ENCODE results near the gene MCM6. TPM values are rescaled to one million over a fixed set of nuclear protein-coding genes. Genes with fewer than 3 reads are reported as not detected.

Gene MCM6
- polyA plus RNA-seq, 3 donors: 1.3 to 2.2 (median 1.7) TPM

DNA sequence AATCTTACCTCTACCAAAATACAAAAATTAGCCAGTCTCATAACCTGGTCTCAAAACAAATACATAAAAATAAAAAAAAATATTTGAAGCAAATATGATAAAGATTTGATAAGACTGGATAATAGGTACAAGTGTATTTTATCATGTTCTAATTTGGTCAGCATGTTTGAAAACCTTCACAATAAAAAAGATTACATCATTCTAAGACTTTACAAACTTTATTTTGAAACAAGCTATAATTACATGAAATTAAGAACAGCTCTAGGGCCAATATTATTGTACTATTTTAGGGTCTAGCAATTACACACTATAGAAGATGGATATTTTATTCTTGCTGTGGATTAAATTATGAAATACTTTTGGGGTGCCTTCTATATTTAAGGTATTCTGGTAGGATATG, 29.4 kb upstream of the MCM6 start:
- Mint-ChIP-seq H3K9me3 (no peaks in the 10 kb centered on the region), H3K4me3 (no peak overlapping the region), H3K27me3 (ENCODE audit: low read depth in 3 of 3) (no peaks in the 10 kb centered on the region), H3K27ac (no peak overlapping the region), H3K4me1 (no peaks in the 10 kb centered on the region), H3K36me3 (peaks cover 51 to 63% of the 10 kb centered on the region in 2 donors)
- no peak for DNase-seq
- no peak overlapping the region for H2AFZ ChIP-seq (ENCODE audit: insufficient read depth, low read depth, low read length, poor library complexity, severe bottlenecking)
- no peaks in the 10 kb centered on the region for H4K20me1 ChIP-seq (ENCODE audit: insufficient read depth, low read length)
- TF ChIP-seq, protein P1, sequence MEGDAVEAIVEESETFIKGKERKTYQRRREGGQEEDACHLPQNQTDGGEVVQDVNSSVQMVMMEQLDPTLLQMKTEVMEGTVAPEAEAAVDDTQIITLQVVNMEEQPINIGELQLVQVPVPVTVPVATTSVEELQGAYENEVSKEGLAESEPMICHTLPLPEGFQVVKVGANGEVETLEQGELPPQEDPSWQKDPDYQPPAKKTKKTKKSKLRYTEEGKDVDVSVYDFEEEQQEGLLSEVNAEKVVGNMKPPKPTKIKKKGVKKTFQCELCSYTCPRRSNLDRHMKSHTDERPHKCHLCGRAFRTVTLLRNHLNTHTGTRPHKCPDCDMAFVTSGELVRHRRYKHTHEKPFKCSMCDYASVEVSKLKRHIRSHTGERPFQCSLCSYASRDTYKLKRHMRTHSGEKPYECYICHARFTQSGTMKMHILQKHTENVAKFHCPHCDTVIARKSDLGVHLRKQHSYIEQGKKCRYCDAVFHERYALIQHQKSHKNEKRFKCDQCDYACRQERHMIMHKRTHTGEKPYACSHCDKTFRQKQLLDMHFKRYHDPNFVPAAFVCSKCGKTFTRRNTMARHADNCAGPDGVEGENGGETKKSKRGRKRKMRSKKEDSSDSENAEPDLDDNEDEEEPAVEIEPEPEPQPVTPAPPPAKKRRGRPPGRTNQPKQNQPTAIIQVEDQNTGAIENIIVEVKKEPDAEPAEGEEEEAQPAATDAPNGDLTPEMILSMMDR (IDR thresholded peaks at IDR 0.05): no peak
- no peak overlapping the region for H3K4me3 ChIP-seq (replicated peaks in 1 of 3; ENCODE audit: low read depth in 2 of 3, low read length in 3 of 3)
- H3K4me1 ChIP-seq (ENCODE audit: control insufficient read depth in 1 of 2, insufficient read depth in 2 of 2, low read length in 2 of 2): no peaks in the 10 kb centered on the region
- H3K27ac ChIP-seq (ENCODE audit: low read depth in 1 of 2, low read length in 2 of 2): no peak overlapping the region
- no peaks in the 10 kb centered on the region for H3K27me3 ChIP-seq (ENCODE audit: control insufficient read depth in 2 of 2, insufficient read depth in 2 of 2, low read length in 2 of 2)
- no peak overlapping the region for H3K9ac ChIP-seq (ENCODE audit: insufficient read depth, low read length, poor library complexity, severe bottlenecking)
- H3K36me3 ChIP-seq (replicated peaks in 1 of 2; ENCODE audit: control insufficient read depth in 1 of 2, insufficient read depth in 2 of 2, low read length in 2 of 2): peaks cover 32 to 56% of the 10 kb centered on the region in 2 donors
- no peaks in the 10 kb centered on the region for H3K79me2 ChIP-seq (ENCODE audit: insufficient read depth, low read length)
- no peaks in the 10 kb centered on the region for H3K9me3 ChIP-seq (replicated peaks in 1 of 2; ENCODE audit: control insufficient read depth in 1 of 2, insufficient read depth in 1 of 2, low read length in 2 of 2)
- intact Hi-C loops (cut with micrococcal nuclease): no loop called here
- H3K4me2 ChIP-seq (replicated peaks; ENCODE audit: extremely low read depth, low read length, poor library complexity, severe bottlenecking): no peak overlapping the region

DNA sequence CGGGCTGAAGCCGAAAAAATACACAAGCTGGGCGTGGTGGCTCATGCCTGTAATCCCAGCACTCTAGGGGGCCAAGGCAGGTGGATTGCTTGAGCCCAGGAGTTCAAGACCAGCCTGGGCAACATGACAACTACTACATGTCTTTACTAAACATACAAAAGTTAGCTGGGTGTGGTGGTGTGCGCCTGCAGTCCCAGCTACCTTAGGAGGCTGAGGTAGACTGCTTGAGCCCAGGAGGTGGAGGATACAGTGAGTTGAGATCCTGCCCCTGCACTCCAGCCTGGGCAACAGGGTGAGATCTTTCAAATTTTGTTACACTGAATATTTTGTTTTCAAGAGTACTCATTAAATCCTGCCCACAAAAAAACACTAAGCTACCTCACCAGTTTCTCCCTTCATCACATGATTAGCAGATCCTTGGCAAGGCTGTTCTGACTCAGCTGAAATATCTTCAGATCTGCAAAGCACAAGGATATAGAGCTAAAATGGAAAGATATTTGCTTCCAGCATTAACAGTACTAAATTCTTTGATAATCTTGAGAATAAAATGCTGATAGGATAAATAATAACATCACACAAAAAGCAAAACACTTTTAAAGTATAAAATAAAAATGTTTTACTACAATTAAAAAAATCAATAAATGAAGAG, 28.2 kb upstream of the MCM6 start:
- Histone ChIP-seq H3K27me3 (ENCODE audit: control insufficient read depth in 2 of 2, insufficient read depth in 2 of 2, low read length in 2 of 2) (no peaks in the 10 kb centered on the region), H3K4me2 (replicated peaks; ENCODE audit: extremely low read depth, low read length, poor library complexity, severe bottlenecking) (no peak overlapping the region), H3K79me2 (ENCODE audit: insufficient read depth, low read length) (no peaks in the 10 kb centered on the region), H3K4me3 (replicated peaks in 1 of 3; ENCODE audit: low read depth in 2 of 3, low read length in 3 of 3) (no peak overlapping the region), H3K4me1 (ENCODE audit: control insufficient read depth in 1 of 2, insufficient read depth in 2 of 2, low read length in 2 of 2) (no peaks in the 10 kb centered on the region), H4K20me1 (ENCODE audit: insufficient read depth, low read length) (no peaks in the 10 kb centered on the region), H3K9me3 (replicated peaks in 1 of 2; ENCODE audit: control insufficient read depth in 1 of 2, insufficient read depth in 1 of 2, low read length in 2 of 2) (no peaks in the 10 kb centered on the region), H3K27ac (ENCODE audit: low read depth in 1 of 2, low read length in 2 of 2) (no peak overlapping the region), H3K9ac (ENCODE audit: insufficient read depth, low read length, poor library complexity, severe bottlenecking) (no peak overlapping the region), H3K36me3 (replicated peaks in 1 of 2; ENCODE audit: control insufficient read depth in 1 of 2, insufficient read depth in 2 of 2, low read length in 2 of 2) (peaks cover 21 to 44% of the 10 kb centered on the region in 2 donors), H2AFZ (ENCODE audit: insufficient read depth, low read depth, low read length, poor library complexity, severe bottlenecking) (no peak overlapping the region)
- peaks cover 46 to 57% of the 10 kb centered on the region in 2 donors for H3K36me3 Mint-ChIP-seq
- 100% methylated on average over 2 of the region's 4 CpGs for WGBS (ENCODE audit: insufficient coverage)
- H3K4me1 Mint-ChIP-seq: no peaks in the 10 kb centered on the region
- TF ChIP-seq, protein P1 (IDR thresholded peaks at IDR 0.05): no peak
- DNase-seq: no peak
- H3K9me3 Mint-ChIP-seq: no peaks in the 10 kb centered on the region
- H3K27ac Mint-ChIP-seq: peak overlapping the region in 1 of 7 donors; percentile 43
- intact Hi-C loops (cut with micrococcal nuclease): no loop called here
- no peak overlapping the region for H3K4me3 Mint-ChIP-seq
- no peaks in the 10 kb centered on the region for H3K27me3 Mint-ChIP-seq (ENCODE audit: low read depth in 3 of 3)

Data from CD14-positive monocyte (primary cell).